Measurements from ENCODE around the gene PSMB9.
"Not testable (repeated sequence)": the region's sequence is repeated elsewhere in the genome, so short reads cannot be mapped to it uniquely, and the experiment has no call there.

The PSMB9 gene

GRCh38 chr6:32865724-32866443 lies 11.9 kb downstream of the PSMB9 start:
- no peak for DNase-seq

GRCh38 chr6:32867022-32867477 lies 13.1 kb downstream of the PSMB9 start:
- DNase-seq, result no peak

- no peak for DNase-seq
Observed at GRCh38 chr6:32867554-32868256, 13.7 kb downstream of the PSMB9 start.

GRCh38 chr6:32868257-32868788 lies 14.3 kb downstream of the PSMB9 start:
- DNase-seq, result peak; percentile 44 to 47

- not testable (repeated sequence) for DNase-seq
Observed at GRCh38 chr6:32873947-32874346, 20.0 kb downstream of the PSMB9 start.

GRCh38 chr6:32876603-32877002 lies 22.6 kb downstream of the PSMB9 start:
- no peak for DNase-seq

GRCh38 chr6:32879691-32880090 lies 25.7 kb downstream of the PSMB9 start:
- no peak for DNase-seq

GRCh38 chr6:32880962-32881361 lies 27.0 kb downstream of the PSMB9 start:
- DNase-seq, result not testable (repeated sequence)

GRCh38 chr6:32882879-32883250 lies 28.9 kb downstream of the PSMB9 start:
- DNase-seq, result no peak

GRCh38 chr6:32883789-32884188 lies 29.8 kb downstream of the PSMB9 start:
- DNase-seq, result no peak

GRCh38 chr6:32885698-32886286 lies 31.8 kb downstream of the PSMB9 start:
- peak in 1 of 2 experiments; percentile 53 for DNase-seq

- no peak for DNase-seq
Observed at GRCh38 chr6:32886681-32887383, 32.8 kb downstream of the PSMB9 start.

- no peak for DNase-seq
Observed at GRCh38 chr6:32887616-32888015, 33.6 kb downstream of the PSMB9 start.

GRCh38 chr6:32888576-32888975 lies 34.6 kb downstream of the PSMB9 start:
- DNase-seq, result no peak

GRCh38 chr6:32889533-32889932 lies 35.5 kb downstream of the PSMB9 start:
- DNase-seq, result no peak

- DNase-seq, result no peak
Observed at GRCh38 chr6:32890831-32891230, 36.8 kb downstream of the PSMB9 start.

- peak; percentile 96 to 97 for DNase-seq
Observed at GRCh38 chr6:32894085-32895005, 40.4 kb downstream of the PSMB9 start.

GRCh38 chr6:32895006-32895345 lies 41.0 kb downstream of the PSMB9 start:
- DNase-seq, result no peak

- no peak for DNase-seq
Observed at GRCh38 chr6:32903952-32904351, 50.0 kb downstream of the PSMB9 start.

GRCh38 chr6:32905078-32905477 lies 51.1 kb downstream of the PSMB9 start:
- no peak for DNase-seq

GRCh38 chr6:32906539-32906938 lies 52.5 kb downstream of the PSMB9 start:
- no peak for DNase-seq

- no peak for DNase-seq
Observed at GRCh38 chr6:32908897-32909296, 54.9 kb downstream of the PSMB9 start.

Data from NCI-H187 (cell line).